ENCODE data around the gene TMEM143. TPM values are rescaled to one million over a fixed set of nuclear protein-coding genes. Genes with fewer than 3 reads are reported as not detected.

TMEM143 gene
- total RNA-seq, 2 donors from 2014 or later, result 14.5 to 16.1 TPM

GRCh38 chr19:48340995-48341394, 22.7 kb downstream of the TMEM143 start:
- 88 to 91% methylated on average over 8 to 11 of the region's 11 CpGs for WGBS, 2 donors
- no peak overlapping the region for H3K4me3 ChIP-seq
- no peaks in the 10 kb centered on the region for H3K9me3 ChIP-seq
- no peaks in the 10 kb centered on the region for H3K36me3 ChIP-seq (replicated peaks in 1 of 2; ENCODE audit: insufficient read depth in 1 of 2, low read depth in 2 of 2)
- no peaks in the 10 kb centered on the region for H3K4me1 ChIP-seq
- intact Hi-C loops (cut with DNase I), result no loop called here
- no peak for TF ChIP-seq POLR2A (IDR thresholded peaks at IDR 0.05)
- TF ChIP-seq CTCF (IDR thresholded peaks at IDR 0.05), result no peak
- ATAC-seq (no peak), DNase-seq (peak in 2 of 4 donors; percentile 35)
- H3K27ac ChIP-seq, result no peak overlapping the region
- no peaks in the 10 kb centered on the region for H3K27me3 ChIP-seq

DNA sequence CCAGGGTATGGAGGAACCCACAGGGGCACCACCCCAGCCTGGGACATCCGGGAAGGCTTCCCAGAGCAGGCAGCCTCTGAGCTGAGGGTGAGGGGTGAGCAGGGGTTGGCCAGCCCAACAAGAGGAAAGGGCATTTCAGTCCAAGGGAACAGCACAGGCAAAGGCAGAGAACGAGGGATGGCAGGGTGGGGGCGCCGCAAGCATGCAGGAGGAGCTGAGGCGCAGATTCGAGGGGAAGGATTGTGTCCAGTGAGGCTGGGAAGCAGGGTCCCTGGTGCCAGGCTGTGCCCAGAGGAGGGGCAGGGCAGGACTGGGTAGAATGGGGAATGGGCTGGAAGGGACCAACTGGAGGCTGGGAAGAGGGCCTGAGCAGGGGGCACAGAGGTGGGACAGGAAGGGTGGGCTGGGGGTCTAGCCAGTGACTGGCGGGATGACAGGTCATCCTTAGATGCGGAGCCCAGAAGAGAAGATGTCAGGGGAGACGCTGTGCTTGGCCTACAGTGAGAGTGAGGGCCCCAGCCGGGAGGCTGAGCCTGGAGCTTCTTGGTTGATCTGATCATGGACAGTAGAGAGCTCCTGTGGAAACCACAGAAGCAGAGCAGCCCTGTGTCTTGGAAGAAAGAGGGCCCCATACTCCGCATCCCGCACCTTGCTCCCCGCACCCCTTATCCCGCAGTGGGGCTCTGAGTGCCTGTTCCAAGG, 24.8 kb downstream of the TMEM143 start:
- intact Hi-C loops (cut with DNase I), result no loop called here
- no peak for ATAC-seq
- WGBS, 2 donors, result 90% methylated on average over 12 to 13 of the region's 14 CpGs

GRCh38 chr19:48338253-48338755, 25.4 kb downstream of the TMEM143 start:
- DNase-seq, result no peak
- no peak for ATAC-seq
- Histone ChIP-seq H3K27me3 (no peaks in the 10 kb centered on the region), H3K27ac (no peak overlapping the region), H3K36me3 (replicated peaks in 1 of 2; ENCODE audit: insufficient read depth in 1 of 2, low read depth in 2 of 2) (no peaks in the 10 kb centered on the region), H3K4me1 (peaks cover 13% of the 10 kb centered on the region), H3K4me3 (no peak overlapping the region), H3K9me3 (no peaks in the 10 kb centered on the region)
- 88 to 91% methylated on average over 9 to 13 of the region's 14 CpGs for WGBS, 2 donors
- TF ChIP-seq CTCF (IDR thresholded peaks at IDR 0.05), result no peak
- no peak for TF ChIP-seq POLR2A (IDR thresholded peaks at IDR 0.05)
- intact Hi-C loops (cut with DNase I), result no loop called here

More for the DNA sequence above, 24.8 kb downstream of the TMEM143 start:
- no peak for DNase-seq
- no peaks in the 10 kb centered on the region for H3K9me3 ChIP-seq
- no peak overlapping the region for H3K27ac ChIP-seq
- no peaks in the 10 kb centered on the region for H3K36me3 ChIP-seq (replicated peaks in 1 of 2; ENCODE audit: insufficient read depth in 1 of 2, low read depth in 2 of 2)
- TF ChIP-seq CTCF (IDR thresholded peaks at IDR 0.05) (no peak), POLR2A (IDR thresholded peaks at IDR 0.05) (no peak)
- no peaks in the 10 kb centered on the region for H3K27me3 ChIP-seq
- H3K4me1 ChIP-seq, result peaks cover 7% of the 10 kb centered on the region
- no peak overlapping the region for H3K4me3 ChIP-seq

DNA sequence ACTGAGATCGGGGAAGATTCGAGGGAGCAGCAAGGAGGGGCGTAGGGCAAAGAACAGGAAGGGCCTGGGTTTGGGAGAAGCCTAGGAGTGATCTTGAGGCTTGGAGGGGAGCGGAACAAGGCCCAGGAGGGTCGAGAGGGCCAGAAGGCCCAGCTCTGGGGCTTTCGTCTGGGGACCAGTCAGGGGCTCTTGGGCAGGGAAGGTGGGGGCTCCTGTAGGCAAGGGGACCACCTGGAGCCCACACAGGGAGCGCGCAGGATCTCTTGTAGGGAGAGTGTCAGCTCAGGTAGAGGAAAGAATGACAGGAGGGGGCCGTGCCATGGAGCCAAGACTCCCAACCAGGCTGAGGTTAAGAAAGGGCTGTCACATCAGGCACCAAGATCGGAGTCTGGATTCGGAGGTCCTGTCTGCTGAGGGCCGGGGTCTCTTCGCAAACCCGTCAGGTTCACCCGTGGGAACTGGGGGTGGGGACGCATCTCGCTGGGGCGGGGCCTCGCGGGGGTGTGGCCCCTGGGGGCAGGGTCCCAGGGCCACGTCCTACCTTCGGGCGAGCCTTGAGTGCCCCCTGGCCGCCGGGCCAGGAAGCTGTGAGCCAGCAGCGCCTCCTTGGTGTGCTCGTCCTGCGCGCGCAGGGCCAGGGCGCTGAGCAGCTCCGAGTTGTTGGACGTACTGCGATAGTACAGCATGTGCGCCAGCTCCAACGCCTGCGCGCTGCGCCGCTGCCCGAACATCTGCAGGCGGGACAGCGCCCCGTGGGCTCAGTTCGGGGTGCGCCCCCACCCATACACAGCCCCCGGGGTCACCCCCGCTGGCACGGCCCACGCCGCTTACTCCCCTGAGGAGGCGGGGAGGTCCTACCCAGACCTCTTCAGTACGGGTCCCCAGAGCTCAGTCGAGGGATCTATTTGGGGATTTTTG, 30.0 kb downstream of the TMEM143 start:
- intact Hi-C loops (cut with DNase I), result no loop called here
- peak; percentile 77 for ATAC-seq
- DNase-seq, result peak; percentile 92 to 97 (median 96)
- Histone ChIP-seq H3K36me3 (replicated peaks in 1 of 2; ENCODE audit: insufficient read depth in 1 of 2, low read depth in 2 of 2) (no peaks in the 10 kb centered on the region), H3K27me3 (no peaks in the 10 kb centered on the region), H3K27ac (peak overlapping the region; percentile 68 to 93 (median 88)), H3K4me1 (peaks cover 47% of the 10 kb centered on the region), H3K9me3 (no peaks in the 10 kb centered on the region), H3K4me3 (peak overlapping the region in 1 of 2 donors; percentile 4)
- peak in 2 of 3 donors; percentile 34 to 40 for TF ChIP-seq POLR2A (IDR thresholded peaks at IDR 0.05)
- peak; percentile 66 to 94 (median 88) for TF ChIP-seq CTCF (IDR thresholded peaks at IDR 0.05)
- WGBS, 2 donors, result 3 to 8% methylated on average over 21 to 54 of the region's 54 CpGs

All from body of pancreas (tissue), 4 donors.